ENCODE data around the gene GIMAP6. TPM values are rescaled to one million over a fixed set of nuclear protein-coding genes. Genes with fewer than 3 reads are reported as not detected.

Gene GIMAP6
- total and polyA plus RNA-seq, 2 of the 8 experiments (the other 6 are each of a cell fraction or from before 2014, with no cell fraction given) = not detected

DNA sequence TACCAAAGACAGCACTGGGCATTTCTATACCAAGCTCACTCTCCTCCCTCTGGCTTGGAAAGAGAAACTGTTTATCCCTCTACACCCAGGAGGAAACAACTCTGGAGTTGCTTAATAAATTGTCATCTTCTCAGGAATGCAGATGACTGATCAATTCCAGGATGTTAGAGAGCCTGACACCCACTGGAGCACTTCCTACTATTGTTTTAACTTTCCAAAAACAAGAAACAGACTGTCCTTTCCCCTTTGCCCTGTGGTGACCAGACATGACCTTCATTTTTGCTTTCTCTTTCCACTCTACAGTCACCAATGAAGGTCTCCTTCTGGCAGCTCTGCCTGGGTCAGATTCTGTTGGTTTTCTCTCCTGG lies 45.4 kb downstream of the GIMAP6 start:
- H3K9me3 ChIP-seq (ENCODE audit: insufficient read depth in 2 of 2, low read depth in 1 of 2, low read length in 1 of 2) = no peaks in the 10 kb centered on the region
- H3K4me2 ChIP-seq (ENCODE audit: insufficient read depth in 1 of 2, low read depth in 2 of 2, low read length in 2 of 2) = no peak overlapping the region
- H3K56ac ChIP-seq (replicated peaks; ENCODE audit: insufficient read length, low read depth, low read length) = no peak overlapping the region
- H3K9ac ChIP-seq (replicated peaks in 1 of 4; ENCODE audit: extremely low read depth in 1 of 4, low read depth in 3 of 4, low read length in 3 of 4) = no peak overlapping the region
- ChIA-PET POLR2A (ENCODE audit: partially characterized antibody) (no interaction called here), CTCF (ENCODE audit: partially characterized antibody) (interaction anchor here (0.7 to 1.2 kb wide), 2 partner anchors 138 to 156 kb away, joined by 3 to 6 read pairs; no protein-coding TSS in a partner anchor)
- H3K79me2 ChIP-seq (ENCODE audit: control insufficient read depth in 1 of 2, insufficient read depth in 2 of 2, low read length in 2 of 2) = no peaks in the 10 kb centered on the region
- H3K36me3 ChIP-seq (ENCODE audit: control insufficient read depth in 2 of 4, insufficient read depth in 4 of 4, low read length in 3 of 4) = no peaks in the 10 kb centered on the region
- H2AK5ac ChIP-seq (ENCODE audit: low read depth, low read length) = no peak overlapping the region
- H4K91ac ChIP-seq (replicated peaks; ENCODE audit: insufficient read length, low read length) = no peak overlapping the region
- no peak for FAIRE-seq
- no peak overlapping the region for H2BK20ac ChIP-seq (ENCODE audit: low read length)
- H3K27me3 ChIP-seq (replicated peaks in 1 of 4; ENCODE audit: control insufficient read depth in 3 of 4, extremely low read depth in 1 of 4, insufficient read depth in 3 of 4, low read length in 3 of 4) = no peaks in the 10 kb centered on the region; a peak in 1 of 7 replicates
- H3K79me1 ChIP-seq (ENCODE audit: low read depth, low read length) = no peaks in the 10 kb centered on the region
- no peak overlapping the region for H3K4me3 ChIP-seq (ENCODE audit: extremely low read depth in 1 of 4, insufficient read depth in 2 of 4, low read depth in 3 of 4, low read length in 4 of 4)
- no peaks in the 10 kb centered on the region for H3K4me1 ChIP-seq (replicated peaks in 1 of 4; ENCODE audit: control insufficient read depth in 3 of 4, insufficient read depth in 4 of 4, low read length in 3 of 4)
- H2BK5ac ChIP-seq (ENCODE audit: low read depth, low read length) = no peak overlapping the region
- no peaks in the 10 kb centered on the region for H4K20me1 ChIP-seq (replicated peaks in 1 of 2; ENCODE audit: control insufficient read depth in 1 of 2, insufficient read depth in 2 of 2, low read length in 2 of 2)
- no peak overlapping the region for H3K27ac ChIP-seq (ENCODE audit: low read depth, low read length)
- H3K4ac ChIP-seq (replicated peaks; ENCODE audit: insufficient read length, low read depth, low read length) = no peak overlapping the region
- H3K23ac ChIP-seq (ENCODE audit: insufficient read length) = no peak overlapping the region
- H2BK15ac ChIP-seq (ENCODE audit: low read length) = no peak overlapping the region
- H2BK12ac ChIP-seq (ENCODE audit: low read depth, low read length) = no peak overlapping the region
- no peak overlapping the region for H4K8ac ChIP-seq (ENCODE audit: extremely low read depth, insufficient read depth, low read length)
- H4K5ac ChIP-seq (ENCODE audit: insufficient read length, low read depth, low read length) = no peak overlapping the region
- H3K14ac ChIP-seq (ENCODE audit: insufficient read length) = no peak overlapping the region
- no peak overlapping the region for H3K18ac ChIP-seq (ENCODE audit: extremely low read depth, low read length)
- no peak overlapping the region for H2BK120ac ChIP-seq (replicated peaks; ENCODE audit: low read depth, low read length)
- no peak overlapping the region for H2AFZ ChIP-seq (ENCODE audit: low read length)
- H3K23me2 ChIP-seq (ENCODE audit: low read depth, low read length) = no peaks in the 10 kb centered on the region
- DNase-seq (ENCODE audit: low read depth in 1 of 2, low spot score in 2 of 2) = no peak
- TF ChIP-seq, protein P1, sequence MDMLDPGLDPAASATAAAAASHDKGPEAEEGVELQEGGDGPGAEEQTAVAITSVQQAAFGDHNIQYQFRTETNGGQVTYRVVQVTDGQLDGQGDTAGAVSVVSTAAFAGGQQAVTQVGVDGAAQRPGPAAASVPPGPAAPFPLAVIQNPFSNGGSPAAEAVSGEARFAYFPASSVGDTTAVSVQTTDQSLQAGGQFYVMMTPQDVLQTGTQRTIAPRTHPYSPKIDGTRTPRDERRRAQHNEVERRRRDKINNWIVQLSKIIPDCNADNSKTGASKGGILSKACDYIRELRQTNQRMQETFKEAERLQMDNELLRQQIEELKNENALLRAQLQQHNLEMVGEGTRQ (IDR thresholded peaks at IDR 0.05; ENCODE audit: low read length) = no peak
- TF ChIP-seq KDM1A (IDR thresholded peaks at IDR 0.05; ENCODE audit: borderline replicate concordance, low read length) (no peak), TEAD4 (IDR thresholded peaks at IDR 0.05; ENCODE audit: low read depth, low read length) (no peak), CREB1 (IDR thresholded peaks at IDR 0.05) (no peak), KDM5A (IDR thresholded peaks at IDR 0.05; ENCODE audit: low read length) (no peak), EP300 (IDR thresholded peaks at IDR 0.05; ENCODE audit: borderline replicate concordance in 1 of 2, low read depth in 2 of 2, low read length in 2 of 2) (no peak), BCL11A (IDR thresholded peaks at IDR 0.05; ENCODE audit: low read depth in 2 of 2, low read length in 2 of 2) (no peak), ASH2L (IDR thresholded peaks at IDR 0.05; ENCODE audit: low read length) (no peak), GTF2F1 (IDR thresholded peaks at IDR 0.05; ENCODE audit: borderline replicate concordance, low read depth, low read length) (no peak), PHF8 (conservative IDR thresholded peaks at IDR 0.05; ENCODE audit: low read depth, low read length) (no peak), RBBP5 (IDR thresholded peaks at IDR 0.05; ENCODE audit: borderline replicate concordance, low read depth, low read length) (no peak), CBX8 (IDR thresholded peaks at IDR 0.05; ENCODE audit: borderline replicate concordance, low read depth, low read length) (no peak), TAF1 (IDR thresholded peaks at IDR 0.05; ENCODE audit: low read depth, low read length) (no peak), SP1 (IDR thresholded peaks at IDR 0.05; ENCODE audit: low read depth, low read length) (no peak)
- TF ChIP-seq, protein P2, sequence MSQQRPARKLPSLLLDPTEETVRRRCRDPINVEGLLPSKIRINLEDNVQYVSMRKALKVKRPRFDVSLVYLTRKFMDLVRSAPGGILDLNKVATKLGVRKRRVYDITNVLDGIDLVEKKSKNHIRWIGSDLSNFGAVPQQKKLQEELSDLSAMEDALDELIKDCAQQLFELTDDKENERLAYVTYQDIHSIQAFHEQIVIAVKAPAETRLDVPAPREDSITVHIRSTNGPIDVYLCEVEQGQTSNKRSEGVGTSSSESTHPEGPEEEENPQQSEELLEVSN (IDR thresholded peaks at IDR 0.05) = no peak

Measured in H1 (cell line).